ENCODE data around the gene MRPL36.
"Not testable (repeated sequence)": the region's sequence is repeated elsewhere in the genome, so short reads cannot be mapped to it uniquely, and the experiment has no call there.

Gene MRPL36

DNA sequence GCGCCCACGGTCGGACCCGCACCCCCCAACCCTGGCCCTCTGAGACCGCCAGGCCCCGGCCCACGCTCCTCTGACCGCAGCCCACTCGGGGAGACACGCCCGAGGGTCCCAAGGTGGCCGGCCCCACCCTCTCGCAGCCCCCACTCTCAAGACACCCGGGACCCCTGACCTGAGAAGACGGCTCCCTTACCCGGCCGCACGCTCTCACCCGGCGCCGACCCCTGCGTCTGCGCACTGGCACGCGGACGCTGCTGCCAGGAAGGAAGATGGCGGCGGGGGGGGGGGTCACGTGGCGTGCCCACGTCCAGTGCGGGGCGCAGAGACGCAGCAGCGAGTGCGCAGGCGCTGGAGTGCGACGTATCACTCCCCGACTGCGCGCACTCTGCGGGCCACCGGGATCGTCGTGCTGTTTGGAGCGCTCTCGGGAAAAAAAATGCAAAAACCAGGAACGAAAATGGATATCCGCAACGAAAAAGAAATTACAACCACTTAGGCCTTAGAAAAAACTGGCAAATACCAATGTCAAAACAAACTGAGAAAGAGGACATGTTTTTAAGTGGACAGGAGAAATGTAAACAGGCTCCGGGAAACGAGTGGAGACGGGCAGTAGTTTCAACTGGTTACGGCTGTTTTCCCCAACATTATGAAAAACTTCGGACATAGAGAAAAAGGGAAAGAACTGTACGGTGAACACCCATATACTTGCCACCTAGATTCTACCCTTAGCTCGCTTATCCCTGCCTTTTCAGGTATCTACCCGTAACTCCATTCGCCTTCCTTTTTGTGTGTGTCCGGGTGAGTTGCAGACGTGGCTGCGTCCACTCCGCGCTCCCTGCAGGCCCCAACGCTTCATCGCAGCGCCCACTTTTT lies at the start of gene MRPL36:
MRPL36 (minus strand) TSS at position 236 of the 870 bp plus-strand sequence. CDS start 902 bp downstream, outside the sequence.
- peak; percentile 90 for DNase-seq (ENCODE audit: low spot score)

DNA sequence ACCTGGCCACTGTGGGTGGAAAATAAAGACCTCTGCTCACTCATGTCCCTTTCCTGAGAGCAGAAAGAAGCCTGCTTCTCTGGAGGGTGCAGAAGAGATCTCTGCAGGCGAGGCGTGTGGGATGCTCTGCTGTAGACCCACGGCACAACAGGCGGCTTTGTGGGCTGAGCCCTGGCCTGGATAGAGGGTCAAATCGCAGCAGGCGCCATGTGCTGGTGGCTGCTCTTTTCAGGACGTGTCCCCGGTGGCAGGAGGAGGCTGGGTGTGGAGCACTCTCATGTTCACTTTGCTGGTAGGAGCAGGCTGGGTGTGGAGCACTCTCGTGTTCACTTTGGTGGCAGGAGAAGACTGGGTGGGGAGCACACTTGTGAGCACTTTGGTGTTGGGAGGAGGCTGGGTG lies 48.0 kb upstream of the MRPL36 start:
- DNase-seq (ENCODE audit: low spot score): no peak

DNA sequence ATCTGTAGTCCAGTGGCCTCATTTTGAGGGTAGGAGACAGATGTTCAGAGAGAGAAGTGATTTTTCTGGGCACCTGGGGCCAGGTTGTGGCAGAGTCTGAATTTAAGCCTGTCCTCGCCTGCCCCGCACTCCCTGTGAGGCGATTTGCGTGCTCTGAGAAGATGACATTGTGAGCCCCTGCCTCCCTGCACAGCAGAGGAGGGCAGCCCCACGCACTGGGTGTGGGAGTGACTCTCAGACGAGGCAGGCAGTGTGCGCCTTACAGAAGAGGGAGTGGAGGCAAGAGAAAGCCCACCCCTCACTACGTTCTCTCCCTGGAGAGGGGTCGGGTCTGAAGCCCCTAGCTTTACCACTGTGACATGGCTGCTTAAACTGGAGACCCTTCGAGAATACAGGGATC lies 47.4 kb upstream of the MRPL36 start:
- DNase-seq (ENCODE audit: low spot score): no peak

DNA sequence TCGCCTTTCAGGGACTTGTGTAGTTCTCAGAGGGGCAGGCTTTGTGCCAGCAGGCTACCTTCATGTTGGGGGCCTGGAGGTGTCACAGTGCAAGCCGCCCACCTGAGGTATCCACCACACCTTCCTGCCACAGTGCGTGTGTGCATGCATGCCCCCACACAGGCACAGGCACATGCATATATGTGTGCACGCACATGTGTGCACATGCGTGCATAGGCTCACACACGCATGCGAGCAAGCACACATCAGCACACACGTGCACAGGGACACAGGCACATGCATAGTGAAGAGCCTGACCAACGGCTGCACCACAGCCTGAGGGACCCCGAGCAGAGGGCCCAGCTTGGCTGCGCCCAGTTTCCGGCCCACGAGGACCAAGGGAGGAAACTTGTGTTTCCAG lies 46.9 kb upstream of the MRPL36 start:
- no peak for DNase-seq (ENCODE audit: low spot score)

DNA sequence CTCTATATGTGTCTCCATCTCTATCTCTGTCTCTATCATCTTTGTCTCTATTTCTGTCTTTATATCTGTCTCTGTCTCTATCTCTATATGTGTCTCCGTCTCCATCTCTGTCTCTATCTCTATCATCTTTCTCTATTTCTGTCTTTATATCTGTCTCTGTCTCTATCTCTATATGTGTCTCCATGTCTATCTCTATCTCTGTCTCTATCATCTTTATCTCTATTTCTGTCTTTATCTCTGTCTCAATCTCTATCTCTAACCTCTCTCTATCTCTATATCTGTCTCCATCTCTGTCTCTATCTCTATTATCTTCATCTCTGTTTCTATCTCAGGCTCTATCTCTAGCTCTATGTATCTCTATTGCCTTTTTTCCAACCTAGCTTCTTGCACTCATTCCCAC lies 46.1 kb upstream of the MRPL36 start:
- no peak for DNase-seq (ENCODE audit: low spot score)

DNA sequence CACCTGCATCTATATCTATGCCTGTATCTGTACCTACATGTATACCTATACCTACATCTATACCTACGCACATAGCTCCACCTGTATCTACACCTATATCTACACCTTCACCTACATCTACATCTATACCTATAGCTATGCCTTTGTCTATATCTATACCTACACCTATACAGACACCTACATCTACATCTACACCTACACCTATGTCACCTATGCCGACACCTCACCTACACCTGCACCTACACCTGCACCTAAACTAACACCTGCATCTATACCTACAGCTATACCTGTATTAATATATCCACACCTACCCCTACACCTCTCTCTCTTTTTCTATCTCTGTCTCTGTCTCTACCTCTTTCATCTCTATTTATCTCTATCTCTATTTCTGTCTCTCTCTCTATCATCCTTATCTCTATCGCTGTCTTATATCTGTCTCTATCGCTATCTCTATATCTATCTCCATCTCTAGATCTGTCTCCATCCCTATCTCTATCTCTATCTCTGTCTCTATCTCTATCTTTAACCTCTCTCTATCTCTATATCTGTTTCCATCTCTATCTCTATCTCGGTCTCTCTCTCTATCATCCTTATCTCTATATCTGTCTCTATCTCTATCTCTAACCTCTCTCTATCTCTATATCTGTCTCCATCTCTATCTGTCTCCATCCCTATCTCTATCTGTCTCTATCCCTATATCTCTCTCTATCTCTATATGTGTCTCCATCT lies 45.2 kb upstream of the MRPL36 start:
- no peak for DNase-seq (ENCODE audit: low spot score)

DNA sequence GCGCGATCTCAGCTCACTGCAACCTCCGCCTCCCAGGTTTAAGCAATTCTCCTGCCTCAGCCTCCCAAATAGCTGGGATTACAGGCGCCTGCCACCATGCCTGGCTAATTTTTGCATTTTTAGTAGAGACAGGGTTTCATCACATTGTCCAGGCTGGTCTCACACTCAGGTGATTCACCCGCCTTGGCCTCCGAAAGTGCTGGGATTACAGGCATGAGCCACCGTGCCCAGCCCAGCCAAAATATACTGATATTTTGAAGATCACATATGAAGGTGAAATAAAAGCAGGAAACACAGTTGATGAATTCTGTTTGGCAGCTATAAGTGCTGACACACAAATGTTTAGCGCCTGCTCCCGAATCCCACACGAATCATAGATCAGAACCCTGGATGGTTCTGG lies 44.1 kb upstream of the MRPL36 start:
- not testable (repeated sequence) for DNase-seq (ENCODE audit: low spot score)

DNA sequence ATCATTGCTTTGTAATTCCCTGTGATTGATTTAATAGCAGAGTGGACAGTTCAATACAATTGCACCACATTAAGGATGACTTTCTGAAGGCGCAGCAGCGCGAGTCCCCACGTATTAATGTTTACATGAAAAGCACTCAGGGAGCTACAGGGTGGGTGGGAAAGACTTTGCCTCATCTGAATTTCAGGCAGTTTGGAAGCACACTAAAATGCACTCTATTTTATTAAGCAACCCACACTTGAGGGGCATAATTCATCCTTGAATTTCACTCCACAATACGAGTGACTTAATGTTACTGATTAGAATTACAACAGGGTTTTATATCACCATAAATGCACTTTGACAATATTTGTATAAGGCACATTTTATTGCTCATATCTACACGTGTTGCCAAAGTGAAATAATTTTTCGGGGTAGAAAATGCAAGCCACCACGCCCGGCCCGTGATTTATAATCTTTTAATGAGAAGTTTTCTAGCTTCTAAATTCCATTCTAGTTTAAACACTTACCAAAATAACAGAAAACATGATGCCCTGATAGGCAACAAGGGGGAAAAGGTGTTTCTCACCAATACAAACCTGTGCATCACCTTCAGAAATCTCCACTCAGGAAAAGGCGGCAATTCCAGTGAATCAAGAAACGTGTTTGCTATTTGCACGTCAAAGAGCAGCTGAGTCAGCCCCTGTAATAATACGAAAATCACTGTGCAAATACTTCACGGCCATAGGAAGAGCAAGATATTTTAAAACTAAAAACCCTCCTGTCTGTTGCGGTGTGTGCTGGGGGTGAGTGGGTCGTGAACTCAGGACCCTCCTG lies 42.6 kb upstream of the MRPL36 start:
- DNase-seq (ENCODE audit: low spot score): no peak

DNA sequence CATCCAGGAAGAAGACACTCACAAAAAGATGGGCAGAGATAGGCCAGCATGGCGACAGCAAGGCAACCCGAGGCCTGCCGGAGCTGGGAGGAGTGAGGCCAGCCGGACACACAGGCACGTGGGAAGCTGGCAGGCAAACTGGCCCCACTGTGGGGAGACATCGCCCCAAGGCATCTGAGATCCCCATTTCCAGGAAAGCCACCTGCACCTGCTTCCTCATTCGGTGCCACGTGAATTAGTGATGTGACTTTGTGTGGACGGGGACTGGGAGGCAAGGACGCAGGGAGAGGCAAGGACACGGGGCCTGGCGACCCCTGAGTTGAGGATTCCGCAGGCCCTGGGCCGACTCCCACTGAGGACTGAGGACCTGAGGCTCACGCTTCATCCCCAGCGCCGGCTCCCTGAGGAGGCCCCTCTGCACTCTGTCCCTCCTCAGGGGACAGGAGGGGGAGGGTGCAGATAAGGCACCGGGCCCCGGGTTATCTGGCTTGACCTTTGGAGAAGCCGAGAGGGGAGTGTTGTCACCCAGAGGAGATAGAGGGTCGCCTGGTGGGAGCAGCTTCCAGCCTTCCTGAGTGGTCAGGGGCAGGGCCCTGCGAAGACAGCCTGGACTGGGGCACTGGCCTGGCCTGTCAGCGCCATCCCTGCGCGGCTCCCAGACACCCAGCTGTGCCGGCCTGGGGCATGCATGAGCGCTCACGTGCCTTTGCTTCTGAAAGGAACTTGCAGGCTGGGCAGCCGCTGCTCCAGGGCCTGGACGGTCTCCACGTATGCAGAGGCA lies 41.3 kb upstream of the MRPL36 start:
- no peak for DNase-seq (ENCODE audit: low spot score)

DNA sequence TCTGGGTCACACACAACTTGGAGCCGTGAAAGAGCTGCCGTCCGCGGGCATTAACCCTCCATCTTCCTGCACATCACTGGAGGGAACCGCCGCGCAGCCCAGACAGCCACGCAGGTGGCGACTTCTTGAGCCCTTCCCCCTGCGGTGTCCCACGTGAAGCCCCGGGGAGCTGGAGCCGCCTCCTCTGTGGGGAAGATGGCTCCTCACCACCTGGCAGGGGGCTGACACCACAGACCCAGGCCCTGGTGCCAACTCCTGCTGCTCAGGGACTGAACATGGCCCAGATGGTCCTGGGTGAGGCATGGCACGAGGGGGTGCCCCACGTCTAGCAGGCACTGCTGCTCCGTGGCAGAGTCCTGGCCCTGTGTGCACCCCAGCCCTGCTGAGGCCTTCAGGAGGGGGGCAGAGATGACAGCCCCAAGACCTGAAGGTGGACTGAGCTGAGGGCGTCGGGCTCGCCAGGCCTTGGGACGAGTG lies 40.5 kb upstream of the MRPL36 start:
- no peak for DNase-seq (ENCODE audit: low spot score)

DNA sequence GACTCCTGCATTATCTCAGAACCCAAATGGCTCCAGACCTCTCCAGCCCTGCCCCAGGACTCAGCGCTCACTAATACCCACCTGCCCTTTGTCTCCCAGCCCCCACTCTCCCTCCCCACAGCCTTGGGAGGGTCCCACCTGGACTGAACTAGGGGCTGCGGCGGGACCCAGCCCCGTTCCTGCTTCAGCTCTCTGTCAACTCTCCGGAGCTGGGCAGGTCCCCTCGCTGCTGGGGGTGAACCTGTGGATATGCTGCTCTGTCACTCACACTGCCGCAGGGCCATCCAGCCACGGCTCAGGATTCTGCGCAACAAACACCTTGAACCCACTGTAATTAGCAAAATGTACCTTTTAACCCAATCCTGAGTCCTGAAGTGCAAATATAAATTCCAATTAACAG lies 38.4 kb upstream of the MRPL36 start:
- DNase-seq (ENCODE audit: low spot score): no peak

DNA sequence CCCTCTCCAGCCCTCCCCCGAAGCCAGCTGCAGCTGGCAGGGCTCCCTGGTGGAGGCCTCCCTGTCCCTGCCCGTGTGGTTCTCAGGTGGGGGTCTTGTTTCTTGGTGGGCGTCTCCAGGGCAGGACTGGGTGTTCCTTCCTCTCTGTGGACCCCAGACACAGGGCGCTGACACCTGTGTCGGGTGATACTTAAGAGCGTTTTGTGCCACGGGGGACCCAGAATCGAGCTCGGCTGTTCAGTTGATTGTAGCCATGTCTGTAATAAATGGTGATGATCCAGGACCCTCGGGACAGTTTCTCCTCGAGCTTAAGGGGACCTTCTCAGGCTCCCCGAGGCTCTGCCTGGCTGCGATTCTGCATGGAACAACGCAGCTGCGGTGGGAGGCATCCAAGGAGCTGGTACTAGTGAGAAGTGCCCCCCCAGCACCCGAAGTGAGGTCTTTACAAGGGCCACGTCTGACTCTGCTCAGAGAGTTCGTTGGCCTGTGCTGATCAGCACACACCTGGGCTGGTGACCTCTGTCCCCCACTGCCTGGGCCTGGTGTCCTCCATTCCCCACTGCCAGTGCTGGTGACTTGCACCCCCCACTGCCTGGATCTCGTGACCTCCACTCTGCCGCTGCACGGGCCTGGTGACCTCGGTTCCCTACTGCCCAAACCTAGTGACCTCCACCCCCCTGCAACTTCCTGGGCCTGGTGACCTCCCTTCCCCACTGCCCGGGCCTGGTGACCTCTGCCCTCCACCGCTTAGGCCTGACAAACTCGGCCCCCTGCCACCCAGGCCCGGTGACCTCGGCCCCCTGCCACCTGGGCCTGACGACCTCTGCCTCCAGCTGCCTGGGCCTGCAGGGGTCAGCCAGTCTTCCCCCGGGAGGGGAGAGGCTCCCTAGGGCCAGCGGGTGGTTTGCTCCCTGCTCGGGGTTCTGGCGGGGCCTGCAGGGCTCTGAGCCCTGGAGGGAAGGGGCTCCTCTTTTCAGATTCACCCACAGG lies 37.5 kb upstream of the MRPL36 start:
- no peak for DNase-seq (ENCODE audit: low spot score)

DNA sequence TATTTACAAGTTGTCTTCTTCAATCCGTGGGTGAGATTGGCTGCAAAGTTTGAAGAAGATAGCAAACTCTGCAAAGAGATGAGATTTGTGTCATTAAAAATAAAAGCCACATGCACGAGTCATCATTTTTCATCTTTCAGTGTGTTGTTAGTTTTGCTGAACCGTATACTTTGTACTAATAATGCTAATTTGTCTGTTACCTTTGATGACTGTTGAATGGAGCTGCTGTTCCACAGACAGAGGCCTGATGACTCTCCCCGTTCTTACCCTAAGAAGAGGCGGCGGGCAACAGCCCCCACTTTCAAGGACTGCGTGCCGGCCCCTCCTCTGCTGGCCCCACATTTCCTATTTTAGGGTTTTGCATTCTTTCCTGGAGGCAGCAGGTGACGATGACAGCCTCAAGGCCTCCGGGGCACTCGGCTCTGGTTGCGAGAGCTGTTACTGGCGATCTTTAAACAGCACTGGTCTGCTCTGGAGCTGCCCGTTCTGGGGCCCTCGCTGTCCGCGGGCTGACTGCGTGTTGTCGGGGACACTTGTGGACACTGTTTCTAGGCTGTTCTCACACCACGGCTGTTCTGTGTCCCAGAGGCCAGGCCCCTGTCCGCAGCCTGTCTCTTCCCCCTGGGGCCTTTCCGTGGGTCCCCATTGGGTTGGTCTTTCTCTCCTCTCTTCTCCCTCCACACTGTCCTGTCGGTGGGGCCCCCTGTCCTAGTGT lies 36.7 kb upstream of the MRPL36 start:
- no peak for DNase-seq (ENCODE audit: low spot score)

DNA sequence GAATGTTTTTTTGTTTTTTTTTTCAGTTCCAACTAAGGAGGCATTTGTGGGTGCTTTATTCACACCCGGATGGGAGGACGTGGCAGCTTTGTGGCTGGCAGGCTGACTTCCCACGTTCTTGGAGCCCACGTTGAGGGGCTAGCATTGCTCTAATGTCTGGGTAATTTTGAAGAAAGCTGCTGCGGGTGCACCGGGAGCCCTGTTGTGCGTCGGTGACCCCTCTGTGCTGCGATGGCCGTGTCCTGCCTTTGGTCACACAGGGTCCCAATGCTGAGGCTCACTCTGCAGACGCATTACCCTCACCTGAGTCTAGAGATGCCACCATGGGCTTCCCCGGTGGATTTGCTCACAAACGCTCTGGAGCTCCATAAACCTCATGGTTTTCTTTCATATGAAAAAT lies 35.8 kb upstream of the MRPL36 start:
- no peak for DNase-seq (ENCODE audit: low spot score)

DNA sequence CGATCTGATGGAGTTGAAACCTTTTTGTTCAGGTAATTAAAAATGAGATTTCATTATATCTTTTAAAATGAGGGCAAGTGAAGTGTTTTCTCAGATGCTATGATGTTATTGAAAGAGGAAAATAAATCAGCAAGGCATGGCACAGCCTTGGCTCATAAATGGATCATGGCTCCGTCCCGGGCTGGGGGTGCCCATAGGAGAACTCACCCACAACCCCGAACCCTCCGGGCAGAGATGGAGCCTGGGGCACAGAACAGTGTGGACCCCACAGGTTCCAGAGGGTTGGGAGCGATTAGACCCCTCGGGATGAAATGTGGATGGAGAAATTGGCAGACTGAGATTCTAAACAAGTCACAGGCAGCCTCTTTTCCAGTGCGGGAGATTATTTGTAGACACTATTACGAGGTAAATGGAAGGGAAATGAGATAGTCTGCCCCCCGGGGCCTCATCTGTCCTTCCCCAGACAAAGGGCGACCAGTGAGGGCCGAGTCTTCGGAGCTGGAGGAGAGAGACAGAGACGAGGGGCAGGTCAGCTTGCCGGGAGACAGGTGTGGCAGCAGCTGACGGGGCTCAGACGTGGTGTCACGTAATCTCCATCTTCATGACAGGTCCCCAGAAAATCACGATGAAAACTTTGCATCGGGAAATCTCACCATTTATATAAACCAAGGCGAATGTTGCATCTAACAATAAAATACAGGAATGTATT lies 35.2 kb upstream of the MRPL36 start:
- DNase-seq (ENCODE audit: low spot score): no peak

DNA sequence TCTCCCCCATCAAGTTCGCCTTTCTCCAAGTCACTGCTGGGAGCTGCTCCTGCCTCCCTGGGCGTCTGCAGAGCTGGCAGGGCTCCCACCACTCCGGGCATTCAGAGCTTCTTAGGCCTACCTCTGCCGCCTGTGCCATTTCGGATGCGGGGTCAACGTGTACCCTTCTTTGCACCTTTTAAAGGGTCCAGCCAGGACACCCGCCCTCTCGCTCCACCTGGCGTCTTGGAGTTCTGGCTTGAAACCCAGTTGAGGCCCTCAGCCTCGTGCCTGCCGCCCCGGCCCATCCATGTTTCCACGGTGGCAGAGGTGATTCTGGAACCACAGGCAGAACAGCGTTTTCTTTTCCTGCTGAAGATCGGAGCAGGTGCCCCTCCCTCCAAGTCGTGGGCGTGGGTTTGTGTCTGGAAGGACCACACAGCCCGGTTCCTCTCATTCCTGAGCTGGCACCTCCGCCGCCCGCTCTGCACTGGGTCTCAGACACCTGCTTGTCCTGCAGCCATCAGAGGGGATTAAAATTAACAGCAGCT lies 34.5 kb upstream of the MRPL36 start:
- DNase-seq (ENCODE audit: low spot score): no peak

DNA sequence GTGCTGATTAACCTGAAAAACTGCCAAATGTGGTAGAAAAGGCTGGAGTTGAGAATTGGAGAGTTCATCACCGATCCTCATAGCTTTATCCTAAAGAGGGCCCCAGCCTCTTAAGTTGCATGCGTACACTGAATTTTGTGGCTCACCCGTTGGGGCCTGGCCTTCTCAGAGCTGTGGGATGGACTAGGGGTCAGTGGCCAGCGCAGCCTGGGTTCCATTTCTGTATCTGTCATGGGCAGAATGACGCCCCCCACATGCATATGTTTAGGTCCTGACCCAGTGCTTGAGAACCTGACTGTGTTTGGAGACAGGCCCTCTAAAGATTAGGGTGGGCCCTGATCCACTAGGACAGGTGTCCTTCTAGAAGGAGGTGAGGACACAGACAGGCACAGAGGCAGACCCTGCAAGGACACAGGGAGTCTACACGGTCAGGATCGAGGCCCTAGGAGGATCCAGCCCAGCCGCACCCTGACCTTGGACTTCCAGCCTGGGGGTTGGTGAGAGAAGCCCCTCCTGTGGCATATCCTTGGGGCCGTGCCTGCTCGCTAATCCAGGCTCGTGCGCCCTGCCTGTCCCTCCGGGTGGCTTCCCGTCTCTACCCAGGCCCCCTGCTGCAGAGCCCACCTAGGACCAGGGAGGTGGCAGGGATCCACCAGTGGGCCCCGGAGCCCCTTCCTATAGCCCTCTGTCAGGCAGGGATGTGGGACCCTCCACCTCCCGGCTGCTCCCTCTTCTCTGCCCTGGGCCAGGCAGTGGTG lies 33.8 kb upstream of the MRPL36 start:
- DNase-seq (ENCODE audit: low spot score): no peak

Measured in putamen (tissue), 1 donor.